Activated CD8-positive, alpha-beta memory T cell treated with anti-CD3 and anti-CD28 coated beads for 4 hours (primary cell): Measurements from ENCODE around the gene OTULINL.
"Not testable (repeated sequence)": the region's sequence is repeated elsewhere in the genome, so short reads cannot be mapped to it uniquely, and the experiment has no call there.

Source experiments
- DNase-seq, 2 donors: peaks; one replicate each; pipeline ENCODE4 v3.0.0-alpha.2; 2020; ENCODE audit warnings: low read depth in 2 of 2

Gene OTULINL

GRCh38 chr5:14581106-14581890, at the start of gene OTULINL:
TSS of gene OTULINL (plus strand) at chr5:14581792. CDS start at chr5:14581895, 103 bp downstream.
- DNase-seq, result peak; percentile 77 to 79

GRCh38 chr5:14532180-14532579, 49.4 kb upstream of the OTULINL start:
- DNase-seq, result no peak

- DNase-seq, result no peak
These were observed 46.8 kb upstream of the OTULINL start for GRCh38 chr5:14534773-14535172.

- no peak for DNase-seq
These were observed 36.3 kb upstream of the OTULINL start for GRCh38 chr5:14545308-14545707.

- DNase-seq, result no peak
These were observed 35.7 kb upstream of the OTULINL start for GRCh38 chr5:14545862-14546261.

GRCh38 chr5:14547666-14548065, 33.9 kb upstream of the OTULINL start:
- no peak for DNase-seq

GRCh38 chr5:14551211-14551610, 30.4 kb upstream of the OTULINL start:
- no peak for DNase-seq

GRCh38 chr5:14552017-14552416, 29.6 kb upstream of the OTULINL start:
- no peak for DNase-seq

GRCh38 chr5:14554288-14554687, 27.3 kb upstream of the OTULINL start:
- DNase-seq, result not testable (repeated sequence)

GRCh38 chr5:14556015-14556414, 25.6 kb upstream of the OTULINL start:
- no peak for DNase-seq

- DNase-seq, result no peak
These were observed 24.3 kb upstream of the OTULINL start for GRCh38 chr5:14557203-14557770.

- no peak for DNase-seq
These were observed 23.7 kb upstream of the OTULINL start for GRCh38 chr5:14557791-14558415.

GRCh38 chr5:14560091-14560595, 21.4 kb upstream of the OTULINL start:
- DNase-seq, result no peak

GRCh38 chr5:14561741-14562140, 19.9 kb upstream of the OTULINL start:
- no peak for DNase-seq

- DNase-seq, result no peak
These were observed 13.3 kb upstream of the OTULINL start for GRCh38 chr5:14568333-14568732.

- no peak for DNase-seq
These were observed 11.5 kb upstream of the OTULINL start for GRCh38 chr5:14569948-14570691.

- no peak for DNase-seq
These were observed 9.7 kb upstream of the OTULINL start for GRCh38 chr5:14571901-14572300.

- DNase-seq, result no peak
These were observed 9.2 kb upstream of the OTULINL start for GRCh38 chr5:14572385-14572784.

- DNase-seq, result no peak
These were observed 8.8 kb upstream of the OTULINL start for GRCh38 chr5:14572836-14573235.

GRCh38 chr5:14574096-14574495, 7.5 kb upstream of the OTULINL start:
- DNase-seq, result no peak

GRCh38 chr5:14574891-14575508, 6.6 kb upstream of the OTULINL start:
- no peak for DNase-seq

- DNase-seq, result no peak
These were observed 5.4 kb upstream of the OTULINL start for GRCh38 chr5:14576206-14576605.
